A673 (cell line): Measurements from ENCODE around the gene EIF5A2.
"Not testable (repeated sequence)": the region's sequence is repeated elsewhere in the genome, so short reads cannot be mapped to it uniquely, and the experiment has no call there.

Source experiments
- EZH2 ChIP-seq: fragments of 200-600 bp; sonication (generic); IDR thresholded peaks from 2 replicates; pipeline ENCODE4 v1.6.1; 2017; ENCODE audit warnings: borderline replicate concordance, low read depth, mild to moderate bottlenecking, mixed read lengths, antibody characterized with exemption, low read length; ENCODE audit not compliant: poor library complexity, severe bottlenecking
- TF ChIP-seq, protein P1 (sequence below): fragments of 300-800, 200-600 bp; sonication (generic); conservative IDR thresholded peaks from 2 replicates; pipeline ENCODE4 v1.5.1; 2017; ENCODE audit warnings: low read depth, mild to moderate bottlenecking, antibody characterized with exemption, low read length, moderate library complexity, mixed read lengths

DNA sequence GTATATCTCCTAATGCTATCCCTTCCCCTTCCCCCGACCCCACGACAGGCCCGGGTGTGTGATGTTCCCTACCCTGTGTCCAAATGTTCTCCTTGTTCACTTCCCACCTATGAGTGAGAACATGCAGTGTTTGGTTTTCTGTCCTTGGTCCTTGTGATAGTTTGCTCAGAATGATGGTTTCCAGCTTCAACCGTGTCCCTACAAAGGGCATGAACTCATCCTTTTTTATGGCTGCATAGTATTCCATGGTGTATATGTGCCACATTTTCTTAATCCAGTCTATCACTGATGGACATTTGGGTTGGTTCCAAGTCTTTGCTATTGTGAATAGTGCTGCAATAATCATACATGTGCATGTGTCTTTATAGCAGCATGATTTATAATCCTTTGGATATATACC, 24.6 kb upstream of the EIF5A2 start:
- TF ChIP-seq, protein P1, sequence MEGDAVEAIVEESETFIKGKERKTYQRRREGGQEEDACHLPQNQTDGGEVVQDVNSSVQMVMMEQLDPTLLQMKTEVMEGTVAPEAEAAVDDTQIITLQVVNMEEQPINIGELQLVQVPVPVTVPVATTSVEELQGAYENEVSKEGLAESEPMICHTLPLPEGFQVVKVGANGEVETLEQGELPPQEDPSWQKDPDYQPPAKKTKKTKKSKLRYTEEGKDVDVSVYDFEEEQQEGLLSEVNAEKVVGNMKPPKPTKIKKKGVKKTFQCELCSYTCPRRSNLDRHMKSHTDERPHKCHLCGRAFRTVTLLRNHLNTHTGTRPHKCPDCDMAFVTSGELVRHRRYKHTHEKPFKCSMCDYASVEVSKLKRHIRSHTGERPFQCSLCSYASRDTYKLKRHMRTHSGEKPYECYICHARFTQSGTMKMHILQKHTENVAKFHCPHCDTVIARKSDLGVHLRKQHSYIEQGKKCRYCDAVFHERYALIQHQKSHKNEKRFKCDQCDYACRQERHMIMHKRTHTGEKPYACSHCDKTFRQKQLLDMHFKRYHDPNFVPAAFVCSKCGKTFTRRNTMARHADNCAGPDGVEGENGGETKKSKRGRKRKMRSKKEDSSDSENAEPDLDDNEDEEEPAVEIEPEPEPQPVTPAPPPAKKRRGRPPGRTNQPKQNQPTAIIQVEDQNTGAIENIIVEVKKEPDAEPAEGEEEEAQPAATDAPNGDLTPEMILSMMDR, result not testable (repeated sequence)
- TF ChIP-seq EZH2, result not testable (repeated sequence)
